ENCODE measurements around the gene GOLGA5.
"Not testable (repeated sequence)": the region's sequence is repeated elsewhere in the genome, so short reads cannot be mapped to it uniquely, and the experiment has no call there.

GOLGA5 gene

DNA sequence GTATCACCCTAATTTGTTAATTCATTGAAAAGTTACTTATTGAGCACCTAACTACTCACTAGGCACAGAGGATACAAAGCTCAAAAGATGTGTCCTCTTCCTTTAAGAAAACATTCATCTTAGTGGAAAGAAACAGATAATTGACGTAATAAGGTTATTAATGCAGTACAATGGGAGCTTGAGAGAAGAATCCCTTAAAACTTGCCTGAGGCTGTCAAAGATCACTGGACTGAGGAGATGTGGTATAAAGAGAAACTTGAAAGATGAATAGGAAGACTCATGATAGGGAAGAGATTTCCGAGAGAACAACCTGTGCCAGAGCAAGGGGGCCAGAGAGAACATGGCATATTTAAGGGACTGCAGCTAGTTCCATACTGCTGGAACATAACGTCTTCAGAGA is 19.1 kb downstream of the GOLGA5 start:
- DNase-seq (ENCODE audit: extremely low read depth, low read depth): no peak
- TF ChIP-seq, protein P1, sequence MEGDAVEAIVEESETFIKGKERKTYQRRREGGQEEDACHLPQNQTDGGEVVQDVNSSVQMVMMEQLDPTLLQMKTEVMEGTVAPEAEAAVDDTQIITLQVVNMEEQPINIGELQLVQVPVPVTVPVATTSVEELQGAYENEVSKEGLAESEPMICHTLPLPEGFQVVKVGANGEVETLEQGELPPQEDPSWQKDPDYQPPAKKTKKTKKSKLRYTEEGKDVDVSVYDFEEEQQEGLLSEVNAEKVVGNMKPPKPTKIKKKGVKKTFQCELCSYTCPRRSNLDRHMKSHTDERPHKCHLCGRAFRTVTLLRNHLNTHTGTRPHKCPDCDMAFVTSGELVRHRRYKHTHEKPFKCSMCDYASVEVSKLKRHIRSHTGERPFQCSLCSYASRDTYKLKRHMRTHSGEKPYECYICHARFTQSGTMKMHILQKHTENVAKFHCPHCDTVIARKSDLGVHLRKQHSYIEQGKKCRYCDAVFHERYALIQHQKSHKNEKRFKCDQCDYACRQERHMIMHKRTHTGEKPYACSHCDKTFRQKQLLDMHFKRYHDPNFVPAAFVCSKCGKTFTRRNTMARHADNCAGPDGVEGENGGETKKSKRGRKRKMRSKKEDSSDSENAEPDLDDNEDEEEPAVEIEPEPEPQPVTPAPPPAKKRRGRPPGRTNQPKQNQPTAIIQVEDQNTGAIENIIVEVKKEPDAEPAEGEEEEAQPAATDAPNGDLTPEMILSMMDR (IDR thresholded peaks at IDR 0.05; ENCODE audit: low read depth, low read length): no peak

DNA sequence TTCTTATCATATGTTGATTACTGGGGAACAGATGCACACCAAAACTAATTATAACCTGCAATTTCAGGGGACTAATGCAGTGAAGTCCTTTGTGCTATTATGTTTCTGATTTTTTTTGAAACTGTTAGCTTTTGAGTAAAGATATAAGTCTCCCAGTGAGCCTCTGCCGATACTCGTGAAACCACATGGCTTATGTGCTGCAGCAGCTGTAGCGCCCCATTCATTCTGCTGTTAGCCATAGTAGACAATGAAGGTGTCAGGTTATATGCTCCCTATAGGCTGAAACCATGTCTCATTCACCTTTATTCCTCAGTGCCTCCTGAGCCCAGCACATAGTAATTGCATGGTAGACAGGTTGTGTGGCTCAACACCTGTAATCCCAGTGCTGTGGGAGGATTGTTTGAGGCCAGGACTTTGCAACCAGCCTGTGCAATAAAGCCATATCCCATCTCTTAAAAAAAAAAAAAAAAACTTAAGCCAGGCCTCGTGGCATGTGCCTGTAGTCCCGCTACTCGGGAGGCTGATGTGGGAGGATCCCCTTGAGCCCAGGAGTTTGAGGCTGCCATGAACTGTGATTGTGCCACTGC is 25.0 kb downstream of the GOLGA5 start:
- TF ChIP-seq, protein P1 (IDR thresholded peaks at IDR 0.05; ENCODE audit: low read depth, low read length): no peak

DNA sequence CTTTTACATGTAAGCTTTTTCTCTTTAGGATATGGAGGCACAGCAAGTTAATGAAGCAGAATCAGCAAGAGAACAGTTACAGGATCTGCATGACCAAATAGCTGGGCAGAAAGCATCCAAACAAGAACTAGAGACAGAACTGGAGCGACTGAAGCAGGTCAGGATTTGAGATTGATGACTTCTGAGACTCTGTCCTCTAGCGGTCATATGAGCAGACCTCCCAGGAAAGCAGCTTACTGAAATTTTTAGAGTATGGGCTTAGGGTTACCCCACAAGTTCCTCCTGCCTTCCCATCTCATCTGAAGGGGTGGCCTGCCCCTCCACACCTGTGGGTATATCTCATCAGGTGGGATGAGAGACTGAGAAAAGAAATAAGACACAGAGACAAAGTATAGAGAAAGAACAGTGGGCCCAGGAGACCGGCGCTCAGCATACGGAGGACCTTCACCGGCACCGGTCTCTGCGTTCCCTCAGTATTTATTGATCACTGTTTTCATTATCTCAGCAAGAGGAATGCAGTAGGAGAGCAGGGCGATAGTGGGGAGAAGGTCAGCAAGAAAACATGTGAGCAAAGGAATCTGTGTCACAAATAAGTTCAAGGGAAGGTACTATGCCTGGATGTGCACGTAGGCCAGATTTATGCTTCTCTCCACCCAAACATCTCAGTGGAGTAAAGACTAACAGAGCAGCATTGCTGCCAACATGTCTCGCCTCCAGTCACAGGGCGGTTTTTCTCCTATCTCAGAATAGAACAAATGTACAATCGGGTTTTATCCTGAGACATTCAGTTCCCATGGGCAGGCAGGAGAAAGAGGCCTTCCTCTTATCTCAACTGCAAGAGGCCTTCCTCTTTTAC is 25.8 kb downstream of the GOLGA5 start:
- not testable (repeated sequence) for DNase-seq (ENCODE audit: extremely low read depth, low read depth)

More for the DNA sequence above, 25.0 kb downstream of the GOLGA5 start:
- DNase-seq (ENCODE audit: extremely low read depth, low read depth): no peak

DNA sequence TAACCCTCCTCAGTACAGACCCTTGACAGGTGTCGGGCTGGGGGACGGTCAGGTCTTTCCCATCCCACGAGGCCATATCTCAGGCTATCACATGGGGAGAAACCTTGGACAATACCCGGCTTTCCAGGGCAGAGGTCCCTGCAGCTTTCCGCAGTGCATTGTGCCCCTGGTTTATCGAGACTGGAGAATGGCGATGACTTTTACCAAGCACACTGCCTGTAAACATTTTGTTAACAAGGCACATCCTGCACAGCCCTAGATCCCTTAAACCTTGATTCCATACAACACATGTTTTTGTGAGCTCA is 26.4 kb downstream of the GOLGA5 start:
- not testable (repeated sequence) for DNase-seq (ENCODE audit: extremely low read depth, low read depth)

DNA sequence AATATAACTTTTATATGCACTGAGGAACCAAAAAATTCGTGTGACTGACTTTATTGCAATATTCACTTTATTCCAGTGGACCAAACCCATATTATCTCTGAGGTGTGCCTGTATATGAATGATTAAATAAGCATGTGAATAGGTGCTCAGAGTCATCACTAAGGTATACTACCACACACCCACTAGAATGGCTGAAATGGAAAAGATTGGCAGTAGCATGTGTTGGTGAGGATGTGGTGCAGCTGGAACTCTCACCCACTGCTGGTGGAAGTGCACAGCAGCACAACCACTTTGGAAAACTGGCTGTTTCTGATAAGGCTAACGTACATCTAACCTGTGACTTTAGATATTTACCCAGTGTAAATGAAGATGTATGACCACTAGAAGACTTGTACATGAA is 36.8 kb downstream of the GOLGA5 start:
- no peak for DNase-seq (ENCODE audit: extremely low read depth, low read depth)
- TF ChIP-seq, protein P1 (IDR thresholded peaks at IDR 0.05; ENCODE audit: low read depth, low read length): no peak

DNA sequence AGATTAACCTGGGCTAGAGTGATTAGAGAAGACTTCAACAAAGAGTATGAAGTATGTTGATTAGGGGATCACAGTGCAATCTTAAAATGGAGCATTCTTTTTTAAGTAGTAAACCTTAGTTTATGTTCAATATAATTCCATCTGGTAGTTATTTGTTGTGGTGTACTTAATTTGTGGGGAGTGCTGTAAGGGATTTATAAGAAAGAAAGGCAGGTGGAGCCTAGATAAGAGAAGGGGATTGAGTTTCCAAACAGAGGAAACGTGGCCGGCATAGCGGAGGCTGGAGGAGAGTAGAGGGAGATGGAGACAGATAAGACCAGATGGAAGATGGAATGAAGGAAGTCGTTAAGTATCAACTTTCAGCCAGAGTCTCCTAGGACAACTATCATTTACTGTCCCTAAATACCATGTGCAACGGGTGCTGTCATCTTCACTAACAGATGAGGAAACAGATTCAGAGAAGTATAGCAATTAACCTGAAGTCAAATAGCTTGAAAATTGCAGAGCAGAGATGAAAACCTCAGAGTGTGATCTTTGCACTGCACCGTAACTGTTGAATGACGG is 38.1 kb downstream of the GOLGA5 start:
- TF ChIP-seq, protein P1 (IDR thresholded peaks at IDR 0.05; ENCODE audit: low read depth, low read length): no peak
- no peak for DNase-seq (ENCODE audit: extremely low read depth, low read depth)

DNA sequence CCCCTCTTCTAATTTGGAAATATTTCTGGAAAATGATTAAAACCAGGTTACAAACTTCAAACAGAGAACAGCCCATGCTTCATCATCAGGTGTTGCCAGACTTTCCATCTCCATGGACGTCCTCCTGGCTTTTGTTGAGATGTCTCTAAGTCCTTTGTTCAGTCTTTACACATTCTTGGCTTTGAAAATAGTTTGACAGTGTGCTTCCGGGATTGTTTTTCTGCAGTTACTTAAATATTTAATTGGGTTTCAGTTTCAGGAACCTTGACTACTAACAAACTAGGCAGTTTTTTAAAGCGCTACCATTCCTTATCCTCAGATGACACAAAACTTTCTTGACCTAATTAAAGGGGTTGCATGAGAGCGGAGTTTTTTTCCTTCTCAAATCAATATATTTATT is 47.8 kb downstream of the GOLGA5 start:
- TF ChIP-seq, protein P1 (IDR thresholded peaks at IDR 0.05; ENCODE audit: low read depth, low read length): no peak

DNA sequence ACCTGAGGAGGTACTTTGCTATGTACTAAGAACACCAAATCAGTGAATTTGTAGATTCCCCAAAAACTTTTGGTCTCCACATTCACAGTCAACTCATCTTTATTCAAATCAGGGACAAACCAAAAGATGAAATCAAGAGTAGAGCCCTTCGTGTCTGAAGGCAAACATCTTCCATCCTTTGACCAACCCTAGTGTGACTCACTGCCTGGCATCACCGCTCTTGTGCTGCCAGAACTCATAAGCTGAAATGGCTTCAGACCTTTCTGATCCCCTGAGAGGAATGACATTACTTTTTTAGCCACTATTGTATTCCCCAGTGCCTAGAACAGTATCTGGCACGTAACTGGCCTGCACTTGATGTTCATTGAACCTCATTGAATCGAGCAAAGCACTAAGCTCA is 50.1 kb downstream of the GOLGA5 start:
- no peak for DNase-seq (ENCODE audit: extremely low read depth, low read depth)
- TF ChIP-seq, protein P1 (IDR thresholded peaks at IDR 0.05; ENCODE audit: low read depth, low read length): no peak

More for the DNA sequence above, 47.8 kb downstream of the GOLGA5 start:
- no peak for DNase-seq (ENCODE audit: extremely low read depth, low read depth)

All from AG09319 (cell line).